BLaER1 treated with 17β-estradiol and CSF1 and Interleukin-3, amounts not matched to agents 10 nM and 100 nM (cell line): Measurements from ENCODE around the gene HPSE2.

ENCODE experiments used
- H3K27ac ChIP-seq, 11 experiments: shearing (Covaris generic); formaldehyde crosslinking; 2 replicates each; pipeline ENCODE4 v1.8.1; 2022
- H3K27me3 ChIP-seq, 11 experiments: shearing (Covaris generic); formaldehyde crosslinking; 2 replicates each; pipeline ENCODE4 v1.8.1; 2022
- H3K36me3 ChIP-seq, 11 experiments: shearing (Covaris generic); formaldehyde crosslinking; 2 replicates each; pipeline ENCODE4 v1.8.1; 2022
- H3K4me1 ChIP-seq, 10 experiments: shearing (Covaris generic); formaldehyde crosslinking; 2 replicates each; pipeline ENCODE4 v1.8.1; 2022
- H3K4me2 ChIP-seq, 11 experiments: shearing (Covaris generic); formaldehyde crosslinking; 2 replicates each; pipeline ENCODE4 v1.8.1; 2022
- H3K4me3 ChIP-seq, 10 experiments: shearing (Covaris generic); formaldehyde crosslinking; 2 replicates each; pipeline ENCODE4 v1.8.1; 2022
- H3K9ac ChIP-seq, 11 experiments: shearing (Covaris generic); formaldehyde crosslinking; 2 replicates each; pipeline ENCODE4 v1.8.1; 2022
- H3K9me3 ChIP-seq, 11 experiments: shearing (Covaris generic); formaldehyde crosslinking; replicated peaks in 1 of 11; 2 replicates each; pipeline ENCODE4 v1.8.1; 2022
- H4K20me1 ChIP-seq, 11 experiments: shearing (Covaris generic); formaldehyde crosslinking; 2 replicates each; pipeline ENCODE4 v1.8.1; 2022
- Cebpa-rat ChIP-seq, 11 experiments: shearing (Covaris generic); IDR thresholded peaks; 2 replicates each; pipeline ENCODE4 v1.8.1; 2022

HPSE2 gene

GRCh38 chr10:98488669-98489430 is 746.8 kb downstream of the HPSE2 start:
- H3K9me3 ChIP-seq = peaks cover 0 to 4% (median 0%) of the 10 kb centered on the region in 11 experiments; a peak in 3 of 22 replicates
- no peak for TF ChIP-seq Cebpa-rat (IDR thresholded peaks at IDR 0.05)

GRCh38 chr10:98487649-98488048 is 748.0 kb downstream of the HPSE2 start:
- Histone ChIP-seq H3K27me3 (no peaks in the 10 kb centered on the region), H3K27ac (no peak overlapping the region), H3K9ac (no peak overlapping the region), H3K36me3 (no peaks in the 10 kb centered on the region), H3K4me2 (no peak overlapping the region), H3K4me3 (no peak overlapping the region), H4K20me1 (no peaks in the 10 kb centered on the region), H3K9me3 (peaks cover 0 to 8% (median 0%) of the 10 kb centered on the region in 11 experiments; a peak in 3 of 22 replicates), H3K4me1 (peaks cover 0 to 15% (median under 1%) of the 10 kb centered on the region in 10 experiments; a peak in 6 of 20 replicates)
- TF ChIP-seq Cebpa-rat (IDR thresholded peaks at IDR 0.05) = no peak

More at GRCh38 chr10:98488669-98489430, 746.8 kb downstream of the HPSE2 start:
- H3K27me3 ChIP-seq = no peaks in the 10 kb centered on the region
- H4K20me1 ChIP-seq = no peaks in the 10 kb centered on the region
- no peak overlapping the region for H3K4me2 ChIP-seq
- H3K4me1 ChIP-seq = peaks cover 0 to 14% (median 0%) of the 10 kb centered on the region in 10 experiments; a peak in 3 of 20 replicates
- no peak overlapping the region for H3K4me3 ChIP-seq
- H3K36me3 ChIP-seq = no peaks in the 10 kb centered on the region
- no peak overlapping the region for H3K27ac ChIP-seq
- H3K9ac ChIP-seq = no peak overlapping the region

- no peak overlapping the region for H3K27ac ChIP-seq
- no peak for TF ChIP-seq Cebpa-rat (IDR thresholded peaks at IDR 0.05)
- peaks cover 0 to 21% (median 5%) of the 10 kb centered on the region in 10 experiments; a peak in 8 of 20 replicates for H3K4me1 ChIP-seq
- H3K4me3 ChIP-seq = no peak overlapping the region
- H3K9ac ChIP-seq = no peak overlapping the region
- no peak overlapping the region for H3K4me2 ChIP-seq
- peaks cover 0 to 8% (median 0%) of the 10 kb centered on the region in 11 experiments; a peak in 3 of 22 replicates for H3K9me3 ChIP-seq
- no peaks in the 10 kb centered on the region for H3K36me3 ChIP-seq
- H4K20me1 ChIP-seq = no peaks in the 10 kb centered on the region
- no peaks in the 10 kb centered on the region for H3K27me3 ChIP-seq
Measured at GRCh38 chr10:98486421-98486820, 749.2 kb downstream of the HPSE2 start.

- H3K27me3 ChIP-seq = no peaks in the 10 kb centered on the region
- no peak overlapping the region for H3K4me2 ChIP-seq
- peaks cover 0 to 21% (median 5%) of the 10 kb centered on the region in 10 experiments; a peak in 8 of 20 replicates for H3K4me1 ChIP-seq
- no peak overlapping the region for H3K27ac ChIP-seq
- no peak for TF ChIP-seq Cebpa-rat (IDR thresholded peaks at IDR 0.05)
- H3K4me3 ChIP-seq = no peak overlapping the region
- peaks cover 0 to 8% (median 0%) of the 10 kb centered on the region in 11 experiments; a peak in 3 of 22 replicates for H3K9me3 ChIP-seq
- no peaks in the 10 kb centered on the region for H3K36me3 ChIP-seq
- H3K9ac ChIP-seq = no peak overlapping the region
- H4K20me1 ChIP-seq = no peaks in the 10 kb centered on the region
Measured at GRCh38 chr10:98485959-98486358, 749.7 kb downstream of the HPSE2 start.

GRCh38 chr10:98483658-98484057 is 752.0 kb downstream of the HPSE2 start:
- Histone ChIP-seq H3K9ac (no peak overlapping the region), H3K27me3 (no peaks in the 10 kb centered on the region), H3K4me3 (no peak overlapping the region), H3K4me2 (no peak overlapping the region), H3K9me3 (peaks cover 0 to 8% (median 0%) of the 10 kb centered on the region in 11 experiments; a peak in 3 of 22 replicates), H3K27ac (no peak overlapping the region), H3K4me1 (peaks cover 0 to 20% (median 15%) of the 10 kb centered on the region in 10 experiments; a peak in 17 of 20 replicates), H4K20me1 (no peaks in the 10 kb centered on the region), H3K36me3 (no peaks in the 10 kb centered on the region)
- no peak for TF ChIP-seq Cebpa-rat (IDR thresholded peaks at IDR 0.05)

GRCh38 chr10:98482096-98482495 is 753.6 kb downstream of the HPSE2 start:
- Histone ChIP-seq H3K9ac (no peak overlapping the region), H3K4me1 (peaks cover 0 to 23% (median 13%) of the 10 kb centered on the region in 10 experiments; a peak in 16 of 20 replicates), H4K20me1 (no peaks in the 10 kb centered on the region), H3K4me3 (no peak overlapping the region), H3K27me3 (no peaks in the 10 kb centered on the region), H3K4me2 (peak overlapping the region in 4 of 11 experiments; percentile 15 to 30 (median 26); a peak in 5 of 22 replicates), H3K36me3 (no peaks in the 10 kb centered on the region), H3K27ac (no peak overlapping the region), H3K9me3 (peaks cover 0 to 8% (median 0%) of the 10 kb centered on the region in 11 experiments; a peak in 3 of 22 replicates)
- no peak for TF ChIP-seq Cebpa-rat (IDR thresholded peaks at IDR 0.05)

GRCh38 chr10:98481404-98481945 is 754.2 kb downstream of the HPSE2 start:
- no peaks in the 10 kb centered on the region for H3K27me3 ChIP-seq
- no peak overlapping the region for H3K9ac ChIP-seq
- H3K4me1 ChIP-seq = peaks cover 0 to 23% (median 13%) of the 10 kb centered on the region in 10 experiments; a peak in 16 of 20 replicates
- no peaks in the 10 kb centered on the region for H4K20me1 ChIP-seq
- H3K36me3 ChIP-seq = no peaks in the 10 kb centered on the region
- H3K4me2 ChIP-seq = no peak overlapping the region
- H3K4me3 ChIP-seq = no peak overlapping the region
- peaks cover 0 to 8% (median 0%) of the 10 kb centered on the region in 11 experiments; a peak in 3 of 22 replicates for H3K9me3 ChIP-seq
- no peak for TF ChIP-seq Cebpa-rat (IDR thresholded peaks at IDR 0.05)
- no peak overlapping the region for H3K27ac ChIP-seq

GRCh38 chr10:98478430-98479222 is 757.0 kb downstream of the HPSE2 start:
- H3K4me1 ChIP-seq = peaks cover 17 to 35% (median 24%) of the 10 kb centered on the region in 10 experiments
- no peaks in the 10 kb centered on the region for H3K36me3 ChIP-seq
- no peak for TF ChIP-seq Cebpa-rat (IDR thresholded peaks at IDR 0.05)
- H3K4me2 ChIP-seq = peak overlapping the region in 9 of 11 experiments; percentile 4 to 73 (median 44); a peak in 16 of 22 replicates
- H3K4me3 ChIP-seq = no peak overlapping the region
- no peaks in the 10 kb centered on the region for H3K27me3 ChIP-seq
- H3K9me3 ChIP-seq = peaks cover 0 to 2% (median 0%) of the 10 kb centered on the region in 11 experiments; a peak in 3 of 22 replicates
- H3K9ac ChIP-seq = no peak overlapping the region
- no peaks in the 10 kb centered on the region for H4K20me1 ChIP-seq
- H3K27ac ChIP-seq = no peak overlapping the region
